Caki2 (cell line): Measurements from ENCODE around the gene TSPAN7. TPM values are rescaled to one million over a fixed set of nuclear protein-coding genes. Genes with fewer than 3 reads are reported as not detected.

ENCODE experiments used
- DNase-seq: peaks from one replicate; pipeline ENCODE4 v3.0.0-alpha.2; 2015; ENCODE audit warnings: low read depth
- in situ Hi-C: cut with HindIII; loops from 2 replicates; pipeline ENCODE4 v1.10.0; 2016; ENCODE audit warnings: low sequenced_read_pairs, low pct_unique_long_range_greater_than_20kb, mixed read lengths
- total RNA-seq: library from RNA; depleted of rRNA; stranded (reverse); fragments of >200 nt; shearing (Covaris generic); gene quantifications from 2 replicates; pipeline ENCODE4 v1.2.3, GENCODE V29; 2014; ENCODE audit warnings: low replicate concordance

TSPAN7 gene
- total RNA-seq, 1 experiment from 2014 or later: not detected

DNA sequence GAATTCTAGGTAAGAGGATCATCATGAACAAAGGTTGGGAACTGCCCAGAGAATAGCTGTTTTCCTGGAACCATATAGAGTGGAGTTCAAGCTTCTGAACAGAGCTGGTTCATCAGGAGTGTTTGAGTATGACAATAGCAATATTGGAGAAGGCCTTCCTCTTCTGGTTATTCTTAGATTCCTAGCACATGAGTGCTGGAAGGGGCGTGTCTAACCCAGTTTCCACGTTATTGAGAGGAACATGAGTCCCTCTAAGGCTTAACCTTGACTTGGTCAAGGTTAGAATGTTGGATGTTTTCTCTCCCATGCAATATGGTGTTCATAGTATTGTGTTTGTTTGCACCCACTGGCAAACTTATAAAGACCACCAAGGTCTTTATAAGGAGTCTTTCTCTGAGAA lies 101.3 kb downstream of the TSPAN7 start:
- in situ Hi-C loops: no loop called here

DNA sequence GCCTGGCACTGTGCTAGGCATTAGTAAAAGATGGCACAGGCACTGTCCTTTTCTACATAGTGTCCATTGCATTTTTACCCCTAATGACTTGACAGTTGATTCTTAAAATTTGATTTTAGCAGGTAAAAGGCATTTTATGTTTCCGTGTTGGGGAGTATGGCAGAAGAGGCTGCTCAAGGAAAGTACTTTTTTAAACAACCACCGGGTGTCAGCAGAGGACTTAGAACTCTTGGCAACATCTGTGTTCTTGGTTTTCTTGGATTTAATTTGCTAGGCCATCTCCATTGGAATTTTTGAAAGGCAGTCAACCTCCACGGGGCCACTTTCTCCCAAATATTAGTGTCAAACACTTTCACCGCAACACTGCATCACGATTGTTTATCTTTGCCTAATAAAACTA lies 102.9 kb downstream of the TSPAN7 start:
- in situ Hi-C loops: no loop called here
- DNase-seq: peak; percentile 18

More for the DNA sequence above, 101.3 kb downstream of the TSPAN7 start:
- DNase-seq: no peak

DNA sequence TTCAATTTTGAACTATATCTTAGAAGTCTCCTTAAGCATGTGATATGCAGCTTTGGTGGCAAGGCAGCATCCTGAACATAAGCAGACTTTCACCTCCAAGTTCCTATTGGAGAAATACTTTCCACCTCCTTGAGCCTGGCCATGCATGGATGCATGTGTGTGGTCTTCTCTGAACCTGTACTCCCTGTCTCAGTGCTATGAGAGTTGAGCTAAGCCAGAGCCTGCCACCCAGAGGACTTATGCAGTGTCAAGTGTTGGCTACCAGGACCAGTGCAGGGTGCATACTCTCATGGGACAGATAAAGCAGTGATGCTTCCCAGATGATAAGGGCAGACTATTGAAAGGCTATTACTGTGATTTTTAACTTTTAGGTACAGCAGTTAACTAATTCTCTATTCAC lies 105.6 kb downstream of the TSPAN7 start:
- DNase-seq: no peak
- in situ Hi-C loops: no loop called here

DNA sequence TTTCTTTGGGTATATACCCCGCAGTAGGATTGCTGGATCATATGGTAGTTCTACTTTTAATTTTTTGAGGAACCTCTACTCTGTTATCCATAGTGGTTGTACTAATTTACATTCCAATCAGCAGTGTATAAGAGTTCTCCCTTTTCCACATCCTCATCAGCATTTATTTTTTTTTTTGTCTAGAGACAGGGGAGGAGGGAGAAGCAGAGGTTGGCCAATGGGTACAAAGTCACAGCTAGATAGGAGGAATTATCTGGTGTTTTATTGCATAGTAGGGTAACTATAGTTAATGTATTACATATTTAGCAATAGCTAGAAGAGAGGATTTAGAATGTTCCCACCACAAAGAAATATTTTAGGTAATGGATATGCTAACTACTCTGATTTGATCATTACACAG lies 107.4 kb downstream of the TSPAN7 start:
- in situ Hi-C loops: no loop called here
- DNase-seq: no peak

DNA sequence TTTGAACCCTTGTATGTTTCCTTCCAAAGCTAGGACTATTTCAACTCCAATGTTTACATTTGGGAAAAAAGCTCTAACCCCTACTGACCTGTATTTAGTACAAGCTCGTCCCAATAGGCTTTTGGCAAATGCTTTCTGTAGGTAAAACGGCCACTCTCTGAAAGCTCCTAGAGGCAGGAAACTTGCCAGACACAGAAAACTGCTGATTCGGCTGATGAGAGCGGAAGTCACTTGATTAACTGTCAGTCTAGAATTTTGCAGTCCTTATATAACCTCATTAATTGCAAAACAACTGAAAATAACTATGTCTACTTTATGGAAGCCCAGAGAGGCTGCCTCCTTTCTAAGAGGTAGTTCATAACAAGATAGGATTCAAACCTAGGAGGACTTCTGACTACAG lies 108.1 kb downstream of the TSPAN7 start:
- no peak for DNase-seq
- in situ Hi-C loops: no loop called here

DNA sequence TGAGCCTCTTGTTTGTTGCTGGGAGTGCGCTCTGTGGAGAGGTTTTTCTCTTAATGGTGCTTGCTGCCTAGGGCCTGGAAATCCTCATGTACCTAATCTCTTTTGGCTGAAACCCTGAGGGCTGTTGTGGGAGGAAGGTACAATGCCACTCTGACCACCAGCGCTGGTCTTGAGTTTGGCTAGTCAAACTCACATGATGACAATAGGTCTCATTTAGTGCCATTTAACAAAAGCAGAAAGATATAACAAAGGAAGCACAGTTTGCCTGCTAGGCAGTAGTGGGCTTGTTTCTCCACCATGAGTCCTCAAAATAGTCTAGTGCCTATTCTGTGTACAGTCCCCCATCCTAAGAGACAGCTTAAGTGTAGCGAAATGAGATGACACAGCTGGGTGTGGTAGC lies 111.3 kb downstream of the TSPAN7 start:
- in situ Hi-C loops: no loop called here
- no peak for DNase-seq

DNA sequence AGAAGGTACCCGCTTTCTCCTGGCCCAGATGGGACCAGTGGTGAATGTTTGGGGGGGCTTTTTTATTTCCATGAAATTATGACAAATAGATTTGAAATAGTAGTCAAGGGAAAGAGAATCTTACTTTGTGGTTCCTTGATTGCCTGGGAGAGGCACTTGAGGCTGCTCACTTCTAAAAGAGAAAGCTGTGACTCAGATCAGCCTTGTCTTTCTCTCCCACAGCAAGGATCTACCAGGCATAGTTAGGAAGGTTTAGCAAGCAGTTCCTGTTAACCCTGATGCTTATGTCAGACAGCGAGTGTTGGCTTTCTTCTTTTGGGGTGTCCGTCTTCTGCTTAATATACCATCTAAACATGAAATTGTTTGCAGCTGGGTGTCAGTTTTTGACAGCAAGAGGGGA lies 114.5 kb downstream of the TSPAN7 start:
- DNase-seq: no peak
- in situ Hi-C loops: no loop called here

DNA sequence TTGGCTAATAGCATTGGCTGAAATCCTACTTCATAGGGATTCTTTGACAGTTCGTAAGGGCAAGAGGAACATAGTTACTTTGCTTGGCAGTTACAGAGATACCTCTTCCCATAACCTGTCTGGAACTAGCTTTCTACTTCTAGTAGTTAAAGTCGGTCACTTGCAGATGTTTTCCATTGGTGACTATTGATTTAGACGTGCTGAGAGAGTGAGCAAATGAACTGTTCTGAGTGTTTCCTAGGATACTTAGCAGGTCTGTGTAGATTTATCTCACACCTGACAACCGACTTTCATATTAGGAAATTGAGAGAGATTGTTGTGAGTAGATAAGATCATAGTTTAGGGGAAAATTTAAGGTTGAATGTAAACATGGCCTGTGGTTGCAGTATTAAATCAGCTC lies 116.8 kb downstream of the TSPAN7 start:
- in situ Hi-C loops: no loop called here
- DNase-seq: no peak

DNA sequence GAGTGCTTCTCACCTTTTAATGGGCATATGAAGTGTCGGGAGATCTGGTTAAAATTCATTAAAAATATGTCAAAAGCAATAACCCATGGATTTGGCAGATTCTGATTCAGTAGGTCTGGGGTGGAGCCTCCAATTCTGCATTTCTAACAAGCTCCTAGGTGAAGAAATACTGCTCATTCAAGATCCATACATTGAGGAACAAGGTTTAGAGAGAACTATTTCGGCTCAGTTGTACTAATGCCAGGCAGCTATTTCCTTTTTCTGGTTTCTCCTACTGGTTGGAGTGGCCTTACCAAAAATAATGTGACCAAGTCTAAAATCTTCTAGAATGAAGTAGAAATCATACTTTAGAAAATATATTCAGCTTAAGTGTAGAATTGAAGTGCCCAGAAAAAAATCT lies 117.5 kb downstream of the TSPAN7 start:
- in situ Hi-C loops: no loop called here
- DNase-seq: no peak

DNA sequence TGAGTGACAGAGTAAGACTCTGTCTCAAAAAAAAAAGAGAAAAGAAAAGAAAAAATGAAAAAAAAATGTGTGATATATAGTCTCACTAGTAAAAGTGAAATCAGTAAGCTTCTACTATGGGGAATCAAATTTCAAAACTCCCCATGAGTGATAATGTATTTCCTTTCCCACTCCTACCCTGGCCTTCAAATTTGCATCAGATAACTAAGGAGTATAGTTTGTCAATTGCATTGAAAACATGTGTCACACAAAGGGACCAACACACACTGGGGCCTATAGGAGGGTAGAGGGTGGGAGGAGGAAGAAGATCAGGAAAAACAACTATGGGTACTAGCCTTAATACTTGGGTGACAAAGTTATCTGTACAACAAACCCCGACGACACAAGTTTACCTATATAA lies 118.4 kb downstream of the TSPAN7 start:
- in situ Hi-C loops: no loop called here
- DNase-seq: no peak

DNA sequence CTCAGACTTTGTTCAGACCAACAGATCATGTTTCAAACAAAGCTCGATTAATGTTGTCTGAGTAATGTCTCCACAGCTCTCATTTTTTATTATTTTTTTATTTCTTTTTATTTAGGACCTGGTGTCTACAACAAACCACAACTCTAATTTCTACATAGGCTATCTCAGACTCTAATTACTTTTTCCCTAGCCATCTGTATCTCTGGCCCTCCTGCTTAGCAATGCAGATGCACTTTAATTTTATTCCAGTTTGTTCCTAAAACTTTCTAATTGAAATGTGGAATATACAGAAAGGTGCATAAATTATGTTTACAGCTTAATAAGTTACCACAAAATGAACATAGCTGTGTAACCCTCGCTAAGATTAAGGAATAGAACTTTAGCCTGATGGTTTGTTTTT lies 120.8 kb downstream of the TSPAN7 start:
- DNase-seq: no peak
- in situ Hi-C loops: no loop called here

DNA sequence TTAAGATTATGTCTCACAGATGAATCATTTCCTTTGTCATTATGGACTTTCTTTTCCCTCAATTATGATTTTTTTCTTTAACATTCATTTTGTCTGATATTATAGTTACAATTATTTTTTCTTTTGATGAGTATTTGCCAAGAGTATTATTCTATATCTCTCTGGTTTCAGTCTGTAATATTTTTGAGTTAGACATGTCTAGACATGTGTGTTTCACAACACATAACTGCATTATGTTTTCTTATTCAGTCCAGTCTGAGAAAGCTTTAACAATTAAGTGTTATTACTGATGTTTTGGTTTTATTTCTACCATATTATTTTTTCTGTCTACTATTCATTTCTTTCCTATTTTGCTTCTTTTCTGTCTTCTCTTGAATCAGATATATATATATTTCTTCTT lies 131.6 kb downstream of the TSPAN7 start:
- in situ Hi-C loops: no loop called here
- no peak for DNase-seq

DNA sequence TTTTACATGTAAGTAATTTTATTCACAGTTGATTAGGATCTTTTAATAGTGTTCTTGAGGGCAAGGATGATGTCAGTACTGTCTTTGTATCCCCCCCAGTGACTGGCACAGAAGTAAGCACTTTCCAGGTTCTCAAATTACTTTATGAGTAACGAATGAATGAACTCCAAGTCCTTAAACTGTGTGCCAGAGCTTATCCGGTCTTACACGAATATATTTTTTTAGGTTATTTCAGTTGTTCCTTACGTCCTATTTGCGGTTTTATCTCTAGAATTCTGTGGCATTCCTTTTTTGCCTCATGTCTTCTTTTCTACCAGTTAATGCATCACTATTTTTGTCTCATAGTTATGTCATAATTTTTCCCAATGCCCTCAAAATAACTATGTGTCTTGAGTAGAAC lies 133.1 kb downstream of the TSPAN7 start:
- in situ Hi-C loops: no loop called here
- DNase-seq: no peak

DNA sequence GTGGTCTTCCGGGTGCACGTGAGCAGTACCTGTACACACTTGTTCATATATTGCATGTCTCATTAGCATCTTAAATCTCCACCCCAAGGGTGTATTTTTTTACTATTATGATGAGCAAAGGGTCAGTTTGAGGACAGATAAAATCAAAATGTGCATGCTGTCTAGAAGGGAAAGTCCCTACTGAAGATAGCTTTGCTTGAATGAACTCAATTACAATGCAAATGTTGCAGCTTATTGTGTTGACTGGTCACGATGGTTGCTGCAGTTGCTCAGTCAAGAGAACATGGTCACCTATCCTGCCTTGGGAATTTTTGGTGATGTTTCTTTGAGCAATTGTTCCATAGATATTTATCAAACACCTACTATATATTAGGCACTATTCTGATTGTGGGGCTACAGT lies 136.1 kb downstream of the TSPAN7 start:
- in situ Hi-C loops: no loop called here
- no peak for DNase-seq

DNA sequence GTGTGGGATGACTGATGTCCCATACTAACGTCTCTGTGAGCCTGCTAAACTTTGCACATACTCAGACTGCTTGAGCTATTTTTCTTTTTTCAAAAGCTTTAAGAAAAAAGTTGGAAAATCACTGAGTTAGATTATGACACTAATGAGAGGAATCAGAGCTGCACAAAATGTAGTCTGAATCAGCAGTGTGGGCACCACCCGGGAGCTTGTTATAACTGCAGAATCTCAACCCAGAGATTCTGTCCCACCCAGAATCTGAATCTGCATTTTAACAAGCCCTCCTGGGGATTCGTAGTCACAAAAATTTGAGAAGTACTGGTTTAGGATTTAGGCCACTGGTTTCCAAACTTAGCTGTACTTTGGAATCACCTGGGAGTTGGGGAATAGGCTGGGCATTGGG lies 137.8 kb downstream of the TSPAN7 start:
- in situ Hi-C loops: no loop called here
- DNase-seq: no peak

DNA sequence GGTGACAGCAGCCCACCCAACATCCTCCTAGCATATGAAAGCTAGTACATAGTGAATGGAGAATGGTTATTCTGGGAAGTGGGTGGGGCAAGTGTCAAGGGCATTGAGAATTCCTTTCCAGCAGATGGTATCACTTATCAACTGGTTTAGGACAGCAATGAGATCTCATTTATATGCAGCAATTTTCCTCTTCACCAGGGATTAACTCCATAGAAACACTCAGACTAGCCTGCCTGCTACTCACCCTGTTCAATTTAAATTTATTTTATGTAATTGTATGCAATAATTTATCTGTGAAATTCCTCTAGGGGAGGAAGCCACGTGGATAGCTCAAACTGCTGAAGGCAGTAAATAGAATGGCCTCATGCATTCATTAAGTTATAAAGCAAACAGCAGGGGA lies 138.4 kb downstream of the TSPAN7 start:
- DNase-seq: no peak
- in situ Hi-C loops: no loop called here

DNA sequence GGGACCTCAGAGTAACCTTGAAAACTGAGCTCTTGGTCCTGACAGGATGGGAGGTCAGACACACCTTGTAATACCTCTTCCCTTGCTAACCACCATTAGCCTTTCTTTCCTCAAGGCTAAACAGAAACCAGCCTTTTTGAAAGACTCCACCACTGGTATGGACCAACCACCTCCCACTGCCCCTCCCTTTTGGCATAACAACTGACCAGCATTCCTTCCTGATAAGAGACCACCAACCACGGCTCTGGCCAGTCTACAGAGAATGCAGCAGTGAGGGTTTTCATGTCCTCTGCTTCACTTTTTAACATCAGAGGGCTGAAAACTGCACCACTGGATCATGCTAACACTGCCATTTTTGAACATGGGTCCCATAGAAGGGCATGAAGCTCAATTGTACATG lies 139.7 kb downstream of the TSPAN7 start:
- in situ Hi-C loops: no loop called here
- DNase-seq: no peak

DNA sequence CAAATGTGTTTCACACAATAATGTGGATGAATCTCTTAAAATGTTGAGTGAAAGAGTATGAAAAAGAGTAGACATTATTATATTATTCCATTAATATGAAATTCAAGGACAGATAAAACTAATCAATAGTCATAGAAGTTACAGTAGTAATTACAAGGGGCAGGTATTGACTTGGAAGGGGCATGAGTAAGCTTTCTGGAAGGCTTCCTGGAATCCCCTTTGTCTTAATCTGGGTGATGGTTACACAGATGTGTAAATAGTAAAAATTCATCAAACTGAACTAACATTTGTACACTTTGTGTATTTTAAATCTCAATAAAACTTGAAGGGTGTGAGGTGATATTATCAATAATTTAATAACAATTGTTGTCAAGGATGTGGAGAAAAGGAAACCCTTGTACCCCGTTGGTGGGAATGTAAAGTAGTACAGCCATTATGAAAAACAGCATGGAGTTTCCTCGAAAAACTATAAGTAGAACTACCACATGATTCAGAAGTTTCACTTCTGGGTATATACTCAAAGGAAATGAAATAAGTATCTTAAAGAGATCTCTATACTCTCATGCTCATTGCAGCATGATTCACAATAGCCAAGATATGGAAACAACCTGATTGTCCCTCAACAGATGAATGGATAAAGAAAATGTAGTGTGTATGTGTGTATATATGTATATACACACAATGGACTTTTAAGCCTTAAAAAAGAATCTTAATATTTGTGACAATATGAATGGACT lies 143.0 kb downstream of the TSPAN7 start:
- in situ Hi-C loops: no loop called here
- no peak for DNase-seq

DNA sequence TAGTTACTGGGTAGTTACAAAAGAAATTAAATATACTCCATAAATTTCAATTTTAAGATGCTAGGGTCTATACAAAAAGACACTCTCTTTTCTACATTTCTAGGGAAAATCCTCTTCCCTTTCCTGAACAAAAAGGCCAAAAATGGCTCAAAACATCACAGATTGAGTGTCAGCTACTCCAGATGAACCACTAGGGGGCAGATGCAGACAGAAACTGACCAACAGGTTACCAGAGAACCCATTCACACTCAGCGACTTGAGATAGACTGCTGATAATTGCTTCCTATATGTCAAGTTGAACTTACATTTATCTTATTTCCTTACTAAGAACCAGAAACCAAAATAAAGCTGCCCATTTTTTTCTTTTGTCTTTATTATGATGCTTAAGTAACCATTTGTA lies 156.5 kb downstream of the TSPAN7 start:
- peak; percentile 11 for DNase-seq
- in situ Hi-C loops: no loop called here

DNA sequence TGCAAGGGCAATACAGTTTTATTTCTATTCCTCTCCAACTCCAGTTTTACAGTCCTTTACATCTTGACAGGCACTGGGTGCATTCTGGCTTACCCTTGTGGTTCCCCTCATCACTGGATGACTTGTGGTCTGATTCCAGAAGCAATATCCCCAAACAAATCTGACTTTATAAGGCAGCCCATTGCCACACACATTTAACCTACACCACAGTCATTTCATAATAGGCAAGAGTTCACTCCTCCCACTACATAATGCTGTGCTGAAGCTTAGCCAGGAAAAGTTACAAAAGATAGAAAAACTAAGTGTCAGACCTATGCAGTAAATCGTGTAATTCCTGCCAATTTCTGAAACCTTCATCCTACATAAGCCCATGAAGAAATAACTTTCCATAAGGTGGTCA lies 157.0 kb downstream of the TSPAN7 start:
- in situ Hi-C loops: no loop called here
- no peak for DNase-seq

DNA sequence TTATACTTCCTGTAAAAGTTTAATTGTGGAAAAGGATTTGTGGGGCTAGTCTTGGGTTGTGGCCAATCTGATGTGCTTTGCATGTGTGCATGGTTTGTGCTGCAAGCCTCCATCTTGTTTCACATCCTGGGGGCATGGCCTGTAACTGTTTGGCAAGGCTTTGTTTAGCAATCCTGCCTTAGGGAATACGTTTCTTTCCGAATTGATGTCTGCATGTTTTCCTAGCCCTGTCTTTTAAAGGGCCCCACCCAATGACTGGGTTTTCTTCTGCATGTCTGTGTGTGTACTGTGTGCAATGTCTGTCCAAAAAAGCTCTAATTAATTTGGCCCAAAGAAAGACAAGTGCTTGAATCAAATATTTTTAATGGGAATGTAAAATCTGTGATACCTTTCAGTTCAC lies 165.3 kb downstream of the TSPAN7 start:
- in situ Hi-C loops: no loop called here
- DNase-seq: no peak
